Esophagus squamous epithelium (tissue), 4 donors: ENCODE data around the gene PDCD1LG2.

ENCODE experiments used
- POLR2A ChIP-seq, 4 donors: fragments of 450-650 bp; IDR thresholded peaks; one replicate each; pipeline ENCODE4 v1.6.1; 2017; ENCODE audit warnings: antibody characterized with exemption in 4 of 4, mild to moderate bottlenecking in 4 of 4, moderate library complexity in 3 of 4
- TF ChIP-seq, protein P1 (sequence below), 6 experiments: fragments of 450-650 bp in 4 of 6; fragments of 200-600 bp in 2 of 6; sonication (generic) in 2 of 6; IDR thresholded peaks; one replicate each; pipeline ENCODE4 v1.5.1; 2016 to 2019; ENCODE audit warnings: antibody characterized with exemption in 6 of 6, mild to moderate bottlenecking in 4 of 6, moderate library complexity in 4 of 6

GRCh38 chr9:5568868-5569267, 58.5 kb downstream of the PDCD1LG2 start:
- TF ChIP-seq, protein P1, sequence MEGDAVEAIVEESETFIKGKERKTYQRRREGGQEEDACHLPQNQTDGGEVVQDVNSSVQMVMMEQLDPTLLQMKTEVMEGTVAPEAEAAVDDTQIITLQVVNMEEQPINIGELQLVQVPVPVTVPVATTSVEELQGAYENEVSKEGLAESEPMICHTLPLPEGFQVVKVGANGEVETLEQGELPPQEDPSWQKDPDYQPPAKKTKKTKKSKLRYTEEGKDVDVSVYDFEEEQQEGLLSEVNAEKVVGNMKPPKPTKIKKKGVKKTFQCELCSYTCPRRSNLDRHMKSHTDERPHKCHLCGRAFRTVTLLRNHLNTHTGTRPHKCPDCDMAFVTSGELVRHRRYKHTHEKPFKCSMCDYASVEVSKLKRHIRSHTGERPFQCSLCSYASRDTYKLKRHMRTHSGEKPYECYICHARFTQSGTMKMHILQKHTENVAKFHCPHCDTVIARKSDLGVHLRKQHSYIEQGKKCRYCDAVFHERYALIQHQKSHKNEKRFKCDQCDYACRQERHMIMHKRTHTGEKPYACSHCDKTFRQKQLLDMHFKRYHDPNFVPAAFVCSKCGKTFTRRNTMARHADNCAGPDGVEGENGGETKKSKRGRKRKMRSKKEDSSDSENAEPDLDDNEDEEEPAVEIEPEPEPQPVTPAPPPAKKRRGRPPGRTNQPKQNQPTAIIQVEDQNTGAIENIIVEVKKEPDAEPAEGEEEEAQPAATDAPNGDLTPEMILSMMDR (IDR thresholded peaks at IDR 0.05): no peak
- TF ChIP-seq POLR2A (IDR thresholded peaks at IDR 0.05): no peak
